Measurements from ENCODE around the gene FAM3C.
"Not testable (repeated sequence)": the region's sequence is repeated elsewhere in the genome, so short reads cannot be mapped to it uniquely, and the experiment has no call there.

The FAM3C gene

GRCh38 chr7:121329191-121330052 is 66.7 kb downstream of the FAM3C start:
- DNase-seq = peak; percentile 70

DNA sequence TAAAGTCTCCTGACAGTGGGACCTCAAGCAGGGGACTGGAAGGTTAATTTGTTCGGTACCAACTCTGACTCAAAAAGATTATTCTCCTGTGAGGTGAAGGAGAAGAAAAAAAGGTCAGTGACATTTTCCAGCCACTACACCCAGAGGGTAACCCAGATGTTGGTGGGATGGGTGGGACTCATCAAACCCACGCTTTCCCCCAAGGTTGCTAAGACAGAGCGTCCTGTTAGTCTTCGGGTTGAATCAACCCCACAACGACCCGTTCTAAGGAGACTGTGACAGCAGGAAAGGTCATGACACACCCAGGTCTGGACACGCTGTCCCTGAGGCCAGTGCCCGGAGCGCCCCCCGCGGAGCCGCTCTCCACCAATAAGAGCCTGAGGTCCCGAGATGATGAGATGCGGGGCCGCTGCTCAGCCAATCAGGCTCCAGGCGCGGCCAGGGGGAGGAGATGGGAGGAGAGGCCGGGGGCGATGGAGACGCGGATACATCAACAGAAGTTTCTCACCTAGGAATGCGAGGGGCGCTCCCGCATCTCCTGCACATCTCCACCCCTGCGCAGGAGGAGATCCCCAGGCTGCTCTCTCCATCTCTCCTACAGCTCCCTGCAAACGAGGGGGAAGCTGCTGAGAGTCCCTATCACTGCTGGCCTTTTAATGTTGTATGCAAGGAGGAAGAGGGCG is 67.5 kb downstream of the FAM3C start, which contains the start of gene WNT16:
TSS of gene WNT16 (plus strand) at position 493 of the 683 bp plus-strand sequence. CDS start 293 bp downstream, outside the sequence.
- no peak for DNase-seq

DNA sequence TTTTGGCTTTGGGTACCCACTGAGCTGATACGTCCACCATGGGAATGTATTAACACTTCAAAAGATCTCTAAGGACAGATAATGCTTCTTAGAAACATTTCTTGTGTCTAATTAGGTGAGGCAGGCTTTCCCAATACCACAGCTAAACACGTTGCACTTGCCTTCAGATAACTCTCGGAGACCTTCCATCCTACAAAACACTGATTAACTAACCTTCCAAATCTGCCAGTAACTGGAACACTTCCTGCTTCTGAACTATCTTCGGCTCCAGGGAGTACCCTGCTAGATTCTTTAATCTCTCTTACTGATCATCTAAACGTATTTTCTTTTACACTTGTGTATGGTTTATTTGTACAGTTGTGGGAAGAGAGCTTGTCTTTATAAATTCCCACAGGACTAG is 68.4 kb downstream of the FAM3C start:
- DNase-seq = no peak

- no peak for DNase-seq
Measured at GRCh38 chr7:121323515-121324302, 72.4 kb downstream of the FAM3C start.

DNA sequence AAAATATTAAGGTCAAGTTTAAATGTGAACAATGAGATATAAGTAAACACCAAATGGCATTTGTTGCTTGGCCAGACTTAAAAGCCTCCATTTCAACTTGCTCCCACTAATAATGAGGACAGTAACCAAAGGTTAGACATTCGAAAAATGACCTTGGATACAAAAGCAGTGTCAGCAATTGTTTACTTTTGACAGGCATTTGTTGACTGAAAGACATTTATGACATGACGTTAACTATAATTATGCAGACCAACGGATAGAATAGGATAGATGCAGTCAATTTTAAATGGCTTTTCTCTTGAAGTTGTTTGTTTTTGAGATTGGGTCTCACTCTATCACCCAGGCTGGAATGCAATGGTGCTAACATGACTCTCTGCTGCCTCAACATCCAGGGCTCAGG is 73.6 kb downstream of the FAM3C start:
- no peak for DNase-seq

DNA sequence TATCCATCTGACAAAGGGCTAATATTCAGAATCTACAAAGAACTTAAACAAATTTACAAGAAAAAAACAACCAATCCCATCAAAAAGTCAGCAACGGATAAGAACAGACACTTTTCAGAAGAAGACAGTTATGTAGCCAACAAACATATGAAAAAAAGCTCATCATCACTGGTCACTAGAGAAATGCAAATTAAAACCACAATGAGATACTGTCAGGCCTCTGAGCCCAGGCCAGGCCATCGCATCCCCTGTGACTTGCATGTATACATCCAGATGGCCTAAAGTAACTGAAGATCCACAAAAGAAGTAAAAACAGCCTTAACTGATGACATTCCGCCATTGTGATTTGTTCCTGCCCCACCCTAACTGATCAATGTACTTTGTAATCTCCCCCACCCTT is 80.9 kb downstream of the FAM3C start:
- not testable (repeated sequence) for DNase-seq

DNA sequence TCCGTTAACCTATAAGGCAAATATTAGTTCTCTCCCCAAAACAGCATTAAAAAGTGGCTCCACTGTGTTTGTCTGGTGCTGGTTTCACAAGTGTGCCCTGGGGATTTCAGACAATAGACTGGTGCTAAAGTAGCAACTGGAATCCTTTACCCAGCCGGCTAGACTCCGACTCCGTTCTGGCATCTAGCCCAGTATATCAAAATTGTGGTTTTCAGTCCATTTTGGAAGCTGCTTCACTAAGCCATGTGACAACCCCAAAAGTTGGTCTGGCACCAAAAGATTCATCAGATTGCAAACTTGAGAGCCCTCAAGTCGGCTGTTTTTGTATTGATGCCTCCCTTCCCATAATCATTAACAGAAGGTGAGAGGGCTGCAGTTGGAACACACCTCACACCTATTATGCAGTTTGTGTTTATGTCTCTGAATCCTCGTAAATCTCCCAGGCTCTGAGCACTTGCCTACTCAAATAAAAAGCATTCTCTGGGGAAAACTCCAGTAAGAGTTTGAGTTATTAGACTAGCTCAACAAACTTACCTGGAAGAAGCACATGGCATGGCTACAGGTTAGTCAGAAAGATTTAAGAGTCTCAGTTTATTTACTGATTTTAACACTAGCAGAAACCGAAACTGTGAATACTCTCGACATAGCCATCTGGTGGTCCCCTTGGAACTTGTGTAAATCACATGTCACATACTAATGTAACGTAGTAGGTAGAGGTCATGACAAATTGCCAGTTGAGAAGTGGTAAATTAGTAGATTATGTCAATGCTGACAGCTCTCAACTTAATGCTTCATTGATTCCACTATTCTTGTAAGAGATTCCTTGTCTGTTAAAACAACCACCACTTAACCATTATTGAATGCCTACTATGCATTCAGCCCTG is 82.1 kb downstream of the FAM3C start:
- DNase-seq = peak; percentile 97

DNA sequence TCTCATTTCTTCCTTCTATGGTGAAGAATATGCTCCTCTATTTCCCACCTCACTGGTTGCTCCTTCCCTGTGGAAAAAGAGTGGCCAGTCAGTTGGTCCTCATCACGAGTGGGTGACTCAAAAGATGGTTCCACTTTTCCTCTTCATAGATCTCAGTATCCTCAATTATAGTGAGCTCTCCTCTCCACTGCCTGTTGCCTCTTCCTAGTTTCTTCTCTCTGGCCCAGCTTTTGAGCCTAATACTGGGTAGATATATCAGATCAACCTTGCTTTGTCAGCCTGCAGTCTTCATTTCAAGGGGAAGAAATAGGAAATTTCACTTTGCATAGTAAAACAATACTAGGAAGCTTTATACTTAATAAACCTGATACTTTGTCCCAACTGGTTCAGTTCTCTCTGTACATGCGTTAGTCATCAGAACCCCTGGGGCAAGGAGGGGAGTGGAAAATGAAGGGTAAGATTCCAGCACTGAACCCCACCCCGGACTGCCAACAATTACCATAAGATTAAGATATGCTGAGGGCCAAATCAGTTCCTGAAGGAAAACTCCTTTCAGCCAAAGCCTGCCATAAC is 82.8 kb downstream of the FAM3C start:
- no peak for DNase-seq

DNA sequence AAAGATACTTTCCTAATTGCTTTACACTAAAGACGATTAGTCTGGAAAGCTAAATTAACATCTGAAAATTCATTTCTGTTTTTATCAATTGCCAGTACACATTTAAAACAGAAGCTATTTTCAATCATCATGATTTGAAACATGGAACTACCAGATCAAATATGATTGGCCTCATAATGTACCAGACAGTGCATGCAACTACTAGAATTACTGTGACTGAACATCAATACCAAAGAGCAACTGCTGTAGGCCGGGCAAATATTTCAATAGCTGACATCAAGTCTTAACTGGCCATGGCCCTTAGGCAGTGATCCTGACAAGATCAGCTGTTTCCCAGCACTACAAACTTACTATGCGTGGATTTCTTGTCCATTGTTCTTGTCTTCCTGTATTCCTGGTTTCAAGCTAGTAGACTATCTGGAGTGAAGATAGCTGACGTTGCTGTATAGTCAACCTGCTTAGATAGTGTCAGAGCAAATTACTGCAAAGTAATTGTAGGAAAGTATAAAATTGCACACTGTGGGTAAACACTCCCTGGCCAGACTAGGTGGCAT is 89.0 kb downstream of the FAM3C start:
- DNase-seq = no peak

- no peak for DNase-seq
Measured at GRCh38 chr7:121306565-121306964, 89.5 kb downstream of the FAM3C start.

DNA sequence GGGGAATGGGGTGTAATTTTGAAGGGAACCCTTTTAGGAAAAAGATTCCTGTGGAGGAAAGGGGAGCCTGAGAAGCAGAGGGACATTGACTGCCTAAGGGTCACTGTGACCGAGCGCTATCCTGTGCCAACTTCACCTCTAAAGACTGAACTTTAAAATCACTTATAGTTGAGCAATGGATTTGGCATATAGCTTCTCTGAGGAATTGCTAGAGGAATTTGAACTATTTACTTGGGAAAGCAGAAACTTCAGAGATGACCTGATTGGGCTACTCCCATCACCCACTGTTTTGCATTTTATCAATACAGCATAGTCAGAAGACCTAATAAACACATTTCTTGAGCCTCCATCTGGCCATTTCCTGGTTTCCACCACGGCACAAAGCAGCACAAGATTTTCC is 91.0 kb downstream of the FAM3C start:
- DNase-seq = no peak

- DNase-seq = no peak
Measured at GRCh38 chr7:121304102-121304658, 91.9 kb downstream of the FAM3C start.

DNA sequence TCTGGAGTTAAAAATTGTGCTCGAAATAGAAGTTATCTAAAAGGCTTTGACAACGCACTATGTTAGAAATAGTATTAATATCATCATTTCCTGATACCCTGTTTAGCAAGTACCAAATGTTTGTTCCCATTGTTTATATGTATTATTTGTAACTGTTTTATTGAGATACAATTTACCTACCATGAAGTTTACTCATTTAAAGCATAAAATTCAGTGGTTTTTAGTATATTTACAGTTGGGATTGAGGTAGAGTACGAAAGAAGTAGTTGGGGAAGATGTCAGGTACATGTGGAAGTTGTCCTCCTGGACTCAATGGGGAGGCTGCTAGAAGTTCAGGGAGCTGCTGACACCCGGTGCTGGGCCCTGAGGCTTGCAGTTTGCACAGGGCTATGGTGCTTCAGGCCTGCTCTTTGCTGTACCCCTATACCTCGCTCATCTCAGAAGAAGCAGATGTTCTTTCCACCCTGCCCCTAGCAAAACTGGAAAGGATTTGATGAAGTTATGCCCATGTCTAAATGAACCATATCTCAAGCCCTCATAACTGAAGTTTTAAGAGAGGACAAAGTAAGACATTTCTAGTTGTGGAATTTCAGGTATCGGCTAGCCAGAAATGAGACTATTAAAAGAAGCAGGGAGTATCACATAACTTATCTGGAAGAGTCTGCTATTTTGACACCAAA is 92.5 kb downstream of the FAM3C start:
- DNase-seq = no peak

DNA sequence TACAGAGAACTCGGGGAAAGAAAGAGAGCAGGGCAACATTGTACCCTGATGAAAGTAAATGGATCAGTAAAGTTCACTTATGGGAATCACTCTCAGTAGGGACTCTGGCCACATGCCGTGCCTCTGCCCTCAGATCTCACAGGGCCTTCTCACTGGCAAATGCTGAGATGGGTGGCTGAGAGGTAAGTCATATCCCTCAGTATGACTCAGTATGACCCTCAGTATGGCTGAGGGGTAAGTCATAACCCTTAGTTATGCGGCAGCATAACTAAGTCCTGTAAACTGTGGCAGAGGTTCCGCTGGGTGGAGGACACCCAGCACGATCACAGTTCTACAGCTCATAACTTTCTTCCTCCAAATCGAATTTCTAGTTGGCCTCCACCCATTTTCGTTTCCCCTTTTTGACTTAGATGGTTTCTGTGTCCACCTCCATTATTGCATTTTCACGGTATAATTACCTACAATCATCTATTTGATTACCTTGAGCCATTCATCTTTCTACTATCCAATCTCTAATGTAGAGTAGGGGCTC is 93.8 kb downstream of the FAM3C start:
- DNase-seq = no peak

DNA sequence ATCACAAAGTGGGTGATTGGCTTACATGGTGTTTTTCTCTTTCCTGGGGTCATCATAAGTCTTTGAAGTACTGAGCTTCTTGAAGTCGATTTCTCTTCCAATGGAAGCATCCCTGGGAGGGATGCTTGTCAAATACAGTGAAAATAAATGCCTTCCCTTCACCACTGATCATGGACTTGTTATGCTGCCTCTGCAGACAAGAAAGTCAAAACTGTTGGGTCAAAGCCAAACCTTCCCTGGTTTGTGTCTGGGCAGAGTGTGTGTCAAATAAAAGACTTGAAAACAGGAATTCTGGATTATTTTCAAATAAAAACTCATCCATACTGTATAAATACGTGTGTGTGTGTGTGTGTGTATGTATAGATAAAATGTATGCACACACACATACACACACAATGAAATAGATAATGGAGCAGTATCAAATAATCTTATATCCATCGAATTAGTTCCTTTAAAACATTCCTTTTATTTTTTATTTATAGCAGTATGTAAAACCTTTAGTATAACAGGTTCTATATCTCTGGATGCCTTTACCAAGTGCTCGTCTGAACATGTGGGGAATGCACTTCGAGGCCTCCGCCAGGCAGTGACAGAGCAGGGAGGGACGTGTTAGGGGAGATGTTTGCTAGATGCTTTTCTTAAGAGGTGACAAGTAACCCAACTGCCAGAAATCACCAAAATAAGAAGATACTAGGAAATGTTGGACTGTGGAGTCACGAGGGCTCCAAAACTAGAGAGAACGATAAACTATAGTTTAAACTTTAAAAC is 94.5 kb downstream of the FAM3C start:
- no peak for DNase-seq

- DNase-seq = no peak
Measured at GRCh38 chr7:121300685-121301420, 95.3 kb downstream of the FAM3C start.

Measured in NCI-H1105 (cell line).